ENCODE results near the gene EXOC3L4. TPM values are rescaled to one million over a fixed set of nuclear protein-coding genes. Genes with fewer than 3 reads are reported as not detected.

Gene EXOC3L4
- total and polyA plus RNA-seq, 9 of the 15 experiments (the other 6 are each of a cell fraction or from before 2014, with no cell fraction given) = 0.10 to 6.7 (median 0.98) TPM; not detected in 1

- TF ChIP-seq SPI1 (IDR thresholded peaks at IDR 0.05; ENCODE audit: borderline replicate concordance, low read depth, low read length) = peak; percentile 38; the same call in 1 of the 2 replicates
- TF ChIP-seq HMBOX1 (IDR thresholded peaks at IDR 0.05) = no peak
- no peak for TF ChIP-seq SMARCC2 (IDR thresholded peaks at IDR 0.05; ENCODE audit: low read depth)
- TF ChIP-seq ZSCAN32 (CRISPR knock-in tag; IDR thresholded peaks at IDR 0.05) = no peak
- TF ChIP-seq HDAC8 (tag; IDR thresholded peaks at IDR 0.05) = no peak
- no peak for TF ChIP-seq ZBTB5 (IDR thresholded peaks at IDR 0.05)
- TF ChIP-seq SAFB2 (IDR thresholded peaks at IDR 0.05; ENCODE audit: borderline replicate concordance, low read depth, low read length, severe bottlenecking) = no peak
- no peak for TF ChIP-seq ZNF395 (CRISPR knock-in tag; IDR thresholded peaks at IDR 0.05)
- no peak for TF ChIP-seq C11orf30 (IDR thresholded peaks at IDR 0.05; ENCODE audit: low read depth)
- no peak for TF ChIP-seq HINFP (tag; conservative IDR thresholded peaks at IDR 0.05; ENCODE audit: low read depth)
- no peak for TF ChIP-seq ZNF764 (CRISPR knock-in tag; IDR thresholded peaks at IDR 0.05; ENCODE audit: low read depth)
- no peak for TF ChIP-seq CTCF (IDR thresholded peaks at IDR 0.05 in 2 of 3, conservative IDR thresholded peaks at IDR 0.05 in 1 of 3; ENCODE audit: insufficient read depth in 2 of 3, low read depth in 1 of 3, low read length in 3 of 3)
- TF ChIP-seq THAP7 (CRISPR knock-in tag; IDR thresholded peaks at IDR 0.05) = no peak
Observed at GRCh38 chr14:103122947-103123633, 28.6 kb downstream of the EXOC3L4 start, which contains the start of gene TNFAIP2 (continued).
